Uterus (tissue), 4 donors: ENCODE measurements around the gene MALT1. TPM values are rescaled to one million over a fixed set of nuclear protein-coding genes. Genes with fewer than 3 reads are reported as not detected.

Experiments used
- DNase-seq, 2 donors: peaks; one replicate each; pipeline ENCODE4 v3.0.0-alpha.2; 2019 to 2020
- H3K27ac ChIP-seq, 2 donors: fragments of 200-600 bp; sonication (generic); 1 replicate in 1 of 2; 2 replicates in 1 of 2; pipeline ENCODE4 v1.5.1; 2016 to 2018
- H3K27me3 ChIP-seq, 2 donors: fragments of 200-600 bp; sonication (generic); one replicate each; pipeline ENCODE4 v1.5.1; 2018 to 2019; ENCODE audit warnings: control low read depth in 1 of 2
- H3K36me3 ChIP-seq, 2 donors: fragments of 200-600 bp; sonication (generic); one replicate each; pipeline ENCODE4 v1.5.1; 2019; ENCODE audit warnings: control low read depth in 1 of 2
- H3K4me1 ChIP-seq, 2 donors: fragments of 200-600 bp; sonication (generic); one replicate each; pipeline ENCODE4 v1.5.1; 2018 to 2019; ENCODE audit warnings: control low read depth in 1 of 2
- H3K4me3 ChIP-seq, 2 donors: fragments of 200-600 bp; sonication (generic); 1 replicate in 1 of 2; 2 replicates in 1 of 2; pipeline ENCODE4 v1.5.1; 2018 to 2019; ENCODE audit warnings: mild to moderate bottlenecking in 1 of 2
- H3K9me3 ChIP-seq, 2 donors: fragments of 200-600 bp; sonication (generic); one replicate each; pipeline ENCODE4 v1.5.1; 2019; ENCODE audit warnings: control low read depth in 1 of 2
- CTCF ChIP-seq, 4 experiments: fragments of 200-600 bp in 2 of 4; fragments of 450-650 bp in 2 of 4; sonication (generic) in 2 of 4; IDR thresholded peaks; one replicate each; pipeline ENCODE4 v1.5.1; 2016 to 2019; ENCODE audit warnings: antibody characterized with exemption in 4 of 4, mild to moderate bottlenecking in 2 of 4, moderate library complexity in 1 of 4
- POLR2A ChIP-seq, 2 donors: fragments of 450-650 bp; IDR thresholded peaks; one replicate each; pipeline ENCODE4 v1.6.1; 2016; ENCODE audit warnings: antibody characterized with exemption in 2 of 2, mild to moderate bottlenecking in 1 of 2, moderate library complexity in 1 of 2
- intact Hi-C: fragments of 100-400 bp; cut with DNase I; formaldehyde crosslinking; loops from one replicate; pipeline ENCODE4 v1.15.1; 2023; ENCODE audit warnings: low total_unique reads
- total RNA-seq, 4 donors: library from RNA; depleted of rRNA in 3 of 4; stranded (reverse); fragments of >200 nt in 3 of 4; gene quantifications; one replicate each; pipeline versions ENCODE4 v1.1.0 to v1.2.4, GENCODE V29; 2014 to 2023
- donor health status: DM: yes; HTN: yes; CAD: no.

The MALT1 gene
- total RNA-seq, 4 donors from 2014 or later, result 22.1 to 51.4 (median 30.5) TPM

GRCh38 chr18:58668897-58669296 is 2.4 kb upstream of the MALT1 start:
- intact Hi-C loops, result no loop called here
- DNase-seq, result no peak
- H3K27me3 ChIP-seq, result no peaks in the 10 kb centered on the region
- TF ChIP-seq POLR2A (IDR thresholded peaks at IDR 0.05) (no peak), CTCF (IDR thresholded peaks at IDR 0.05) (no peak)
- H3K27ac ChIP-seq, result no peak overlapping the region
- no peak overlapping the region for H3K4me3 ChIP-seq
- H3K9me3 ChIP-seq, result no peaks in the 10 kb centered on the region
- no peaks in the 10 kb centered on the region for H3K4me1 ChIP-seq
- H3K36me3 ChIP-seq, result no peaks in the 10 kb centered on the region

GRCh38 chr18:58669731-58670378 is 1.4 kb upstream of the MALT1 start:
- peak overlapping the region in 1 of 2 donors; percentile 66 for H3K27ac ChIP-seq
- no peaks in the 10 kb centered on the region for H3K4me1 ChIP-seq
- no peaks in the 10 kb centered on the region for H3K27me3 ChIP-seq
- no peak for DNase-seq
- no peaks in the 10 kb centered on the region for H3K36me3 ChIP-seq
- intact Hi-C loops, result no loop called here
- H3K9me3 ChIP-seq, result no peaks in the 10 kb centered on the region
- no peak overlapping the region for H3K4me3 ChIP-seq
- TF ChIP-seq CTCF (IDR thresholded peaks at IDR 0.05), result no peak
- no peak for TF ChIP-seq POLR2A (IDR thresholded peaks at IDR 0.05)

GRCh38 chr18:58670404-58671110 is 708 bp upstream of the MALT1 start:
- H3K4me1 ChIP-seq, result no peaks in the 10 kb centered on the region
- H3K27ac ChIP-seq, result peak overlapping the region; percentile 66 to 92
- peak in 1 of 2 donors; percentile 3 for TF ChIP-seq POLR2A (IDR thresholded peaks at IDR 0.05)
- TF ChIP-seq CTCF (IDR thresholded peaks at IDR 0.05), result no peak
- peak overlapping the region; percentile 36 to 82 for H3K4me3 ChIP-seq
- H3K36me3 ChIP-seq, result no peaks in the 10 kb centered on the region
- intact Hi-C loops, result no loop called here
- DNase-seq, result no peak
- H3K27me3 ChIP-seq, result no peaks in the 10 kb centered on the region
- no peaks in the 10 kb centered on the region for H3K9me3 ChIP-seq

- intact Hi-C loops, result no loop called here
- peak in 1 of 2 donors; percentile 35 for DNase-seq
- H3K36me3 ChIP-seq, result no peaks in the 10 kb centered on the region
Measured at GRCh38 chr18:58671632-58672564, 633 bp downstream of the MALT1 start.

More at GRCh38 chr18:58671632-58672564, 633 bp downstream of the MALT1 start:
- Histone ChIP-seq H3K27ac (peak overlapping the region; percentile 92 to 95), H3K27me3 (no peaks in the 10 kb centered on the region), H3K4me1 (no peaks in the 10 kb centered on the region), H3K9me3 (no peaks in the 10 kb centered on the region), H3K4me3 (peak overlapping the region; percentile 59 to 82)
- TF ChIP-seq POLR2A (IDR thresholded peaks at IDR 0.05) (no peak), CTCF (IDR thresholded peaks at IDR 0.05) (peak in 2 of 4 experiments; percentile 29 to 40)
